TTC549 (cell line): ENCODE data around the gene THAP11.
A peak's percentile ranks its signal among the peaks of the same experiment; 100 is the strongest.

Experiments used
- FAIRE-seq: peaks from 2 replicates; lab custom pipeline; 2012; peaks lifted over from hg19 to GRCh38; lab: Jason Lieb, UNC

Gene THAP11

GRCh38 chr16:67841816-67842508 is at the start of gene THAP11:
Gene THAP11 (plus strand): TSS chr16:67842320. CDS start chr16:67842555, 235 bp downstream.
- no peak for FAIRE-seq

GRCh38 chr16:67796099-67796718 is 45.9 kb upstream of the THAP11 start:
- no peak for FAIRE-seq

- no peak for FAIRE-seq
Measured at GRCh38 chr16:67800338-67800926, 41.7 kb upstream of the THAP11 start.

- FAIRE-seq = no peak
Measured at GRCh38 chr16:67801241-67801640, 40.9 kb upstream of the THAP11 start.

GRCh38 chr16:67801883-67802282 is 40.2 kb upstream of the THAP11 start:
- no peak for FAIRE-seq

GRCh38 chr16:67803894-67804293 is 38.2 kb upstream of the THAP11 start:
- FAIRE-seq = no peak

- FAIRE-seq = no peak
Measured at GRCh38 chr16:67804853-67805542, 37.1 kb upstream of the THAP11 start.

- FAIRE-seq = no peak
Measured at GRCh38 chr16:67805718-67806427, 36.2 kb upstream of the THAP11 start.

- FAIRE-seq = peak; percentile 91
Measured at GRCh38 chr16:67806428-67807147, 35.5 kb upstream of the THAP11 start, which contains the start of the genes RANBP10 and TSNAXIP1. Gene RANBP10 (minus strand): TSS chr16:67806560. CDS start chr16:67806536, 24 bp downstream. Gene TSNAXIP1 (plus strand): TSS chr16:67806889. CDS start chr16:67807150, 261 bp downstream.

GRCh38 chr16:67807148-67807682 is 34.9 kb upstream of the THAP11 start:
- FAIRE-seq = no peak

GRCh38 chr16:67811899-67812298 is 30.2 kb upstream of the THAP11 start:
- no peak for FAIRE-seq

- FAIRE-seq = no peak
Measured at GRCh38 chr16:67814567-67814966, 27.6 kb upstream of the THAP11 start.

- no peak for FAIRE-seq
Measured at GRCh38 chr16:67820608-67821259, 21.4 kb upstream of the THAP11 start.

GRCh38 chr16:67822511-67822910 is 19.6 kb upstream of the THAP11 start:
- FAIRE-seq = no peak

- FAIRE-seq = no peak
Measured at GRCh38 chr16:67825119-67825518, 17.0 kb upstream of the THAP11 start.

GRCh38 chr16:67825906-67826305 is 16.2 kb upstream of the THAP11 start:
- FAIRE-seq = no peak

GRCh38 chr16:67828651-67829050 is 13.5 kb upstream of the THAP11 start:
- no peak for FAIRE-seq

- no peak for FAIRE-seq
Measured at GRCh38 chr16:67833030-67833414, 9.1 kb upstream of the THAP11 start.

GRCh38 chr16:67833415-67834241 is 8.5 kb upstream of the THAP11 start:
- no peak for FAIRE-seq

GRCh38 chr16:67834242-67834614 is 7.9 kb upstream of the THAP11 start:
- FAIRE-seq = no peak
